ENCODE data around the gene TEAD2.
A peak's percentile ranks its signal among the peaks of the same experiment; 100 is the strongest.

TEAD2 gene

DNA sequence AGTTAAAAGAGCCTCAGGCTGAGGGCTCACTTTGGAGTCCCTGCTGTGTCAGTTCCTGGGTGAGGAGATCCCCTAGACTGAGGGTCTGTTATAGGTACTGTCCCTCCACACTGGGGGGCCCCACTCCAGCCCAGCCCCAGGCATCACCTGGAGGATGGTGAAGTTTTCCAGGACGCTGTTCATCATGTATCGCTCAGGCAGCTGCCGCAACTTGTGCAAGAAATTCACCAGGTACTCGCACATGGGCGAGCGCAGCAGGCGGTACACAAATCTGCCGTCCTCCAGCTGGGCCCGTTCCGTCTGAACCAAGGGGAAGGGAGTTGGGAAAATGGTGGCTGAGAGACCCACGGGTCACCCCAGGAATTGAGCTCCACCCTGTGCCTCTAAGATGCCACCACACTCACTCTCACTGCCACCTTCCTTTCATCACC lies 19.9 kb downstream of the TEAD2 start:
- H3K4me3 ChIP-seq (ENCODE audit: low read depth, low read length): no peak overlapping the region
- DNase-seq (ENCODE audit: low read depth): no peak
- TF ChIP-seq, protein P1, sequence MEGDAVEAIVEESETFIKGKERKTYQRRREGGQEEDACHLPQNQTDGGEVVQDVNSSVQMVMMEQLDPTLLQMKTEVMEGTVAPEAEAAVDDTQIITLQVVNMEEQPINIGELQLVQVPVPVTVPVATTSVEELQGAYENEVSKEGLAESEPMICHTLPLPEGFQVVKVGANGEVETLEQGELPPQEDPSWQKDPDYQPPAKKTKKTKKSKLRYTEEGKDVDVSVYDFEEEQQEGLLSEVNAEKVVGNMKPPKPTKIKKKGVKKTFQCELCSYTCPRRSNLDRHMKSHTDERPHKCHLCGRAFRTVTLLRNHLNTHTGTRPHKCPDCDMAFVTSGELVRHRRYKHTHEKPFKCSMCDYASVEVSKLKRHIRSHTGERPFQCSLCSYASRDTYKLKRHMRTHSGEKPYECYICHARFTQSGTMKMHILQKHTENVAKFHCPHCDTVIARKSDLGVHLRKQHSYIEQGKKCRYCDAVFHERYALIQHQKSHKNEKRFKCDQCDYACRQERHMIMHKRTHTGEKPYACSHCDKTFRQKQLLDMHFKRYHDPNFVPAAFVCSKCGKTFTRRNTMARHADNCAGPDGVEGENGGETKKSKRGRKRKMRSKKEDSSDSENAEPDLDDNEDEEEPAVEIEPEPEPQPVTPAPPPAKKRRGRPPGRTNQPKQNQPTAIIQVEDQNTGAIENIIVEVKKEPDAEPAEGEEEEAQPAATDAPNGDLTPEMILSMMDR (IDR thresholded peaks at IDR 0.05; ENCODE audit: low read depth, low read length): no peak
- TF ChIP-seq, protein P2, sequence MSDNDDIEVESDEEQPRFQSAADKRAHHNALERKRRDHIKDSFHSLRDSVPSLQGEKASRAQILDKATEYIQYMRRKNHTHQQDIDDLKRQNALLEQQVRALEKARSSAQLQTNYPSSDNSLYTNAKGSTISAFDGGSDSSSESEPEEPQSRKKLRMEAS (IDR thresholded peaks at IDR 0.05; ENCODE audit: low read depth, low read length): no peak
- TF ChIP-seq POLR2A (IDR thresholded peaks at IDR 0.05; ENCODE audit: extremely low read depth, insufficient read length) (no peak), MYC (IDR thresholded peaks at IDR 0.05; ENCODE audit: low read depth, low read length) (no peak)

DNA sequence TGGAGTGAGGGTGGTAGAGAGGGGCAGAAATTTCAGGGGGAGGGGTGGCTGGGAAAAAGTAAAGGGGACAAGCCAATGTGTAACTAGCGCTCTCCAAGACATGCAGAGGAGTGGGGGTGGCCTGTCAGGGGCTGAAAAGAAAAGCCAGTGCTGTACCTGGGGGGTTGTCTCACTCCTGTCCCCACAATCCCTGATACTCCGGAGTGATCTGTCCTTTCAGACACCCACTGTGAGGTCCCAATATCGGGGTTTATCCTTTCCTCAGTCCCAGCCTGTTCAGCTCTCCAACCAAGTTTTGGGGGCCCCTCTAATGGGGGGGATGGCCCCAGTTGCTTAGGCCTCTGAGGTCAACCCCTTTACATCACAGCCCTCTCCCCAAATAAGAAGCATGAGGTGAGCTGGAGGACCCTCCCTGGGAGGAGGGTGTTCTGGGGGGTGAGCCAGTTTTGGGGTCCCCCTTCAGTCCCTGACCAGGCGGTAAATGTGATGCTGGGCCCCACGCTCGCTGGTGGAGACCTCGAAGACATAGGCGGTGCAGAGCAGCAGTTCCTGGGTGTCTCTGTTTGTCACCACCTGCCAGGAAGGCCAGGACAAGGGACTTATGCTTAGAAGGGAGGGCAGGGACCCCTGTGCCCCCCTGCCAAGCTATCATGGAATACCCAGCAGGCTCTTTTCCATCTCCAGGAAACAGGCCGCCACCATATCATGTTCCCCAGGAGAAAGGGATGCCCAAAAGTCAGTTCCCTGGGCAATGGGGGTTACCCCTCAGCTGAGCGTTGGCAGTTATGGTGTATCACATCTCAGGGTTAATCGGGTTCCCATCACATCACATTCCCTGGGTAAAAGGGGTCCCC lies 21.1 kb downstream of the TEAD2 start:
- H3K4me3 ChIP-seq (ENCODE audit: low read depth, low read length): no peak overlapping the region
- no peak for TF ChIP-seq POLR2A (IDR thresholded peaks at IDR 0.05; ENCODE audit: extremely low read depth, insufficient read length)
- TF ChIP-seq, protein P2 (IDR thresholded peaks at IDR 0.05; ENCODE audit: low read depth, low read length): no peak
- TF ChIP-seq, protein P1 (IDR thresholded peaks at IDR 0.05; ENCODE audit: low read depth, low read length): no peak
- TF ChIP-seq MYC (IDR thresholded peaks at IDR 0.05; ENCODE audit: low read depth, low read length): no peak
- DNase-seq (ENCODE audit: low read depth): no peak

DNA sequence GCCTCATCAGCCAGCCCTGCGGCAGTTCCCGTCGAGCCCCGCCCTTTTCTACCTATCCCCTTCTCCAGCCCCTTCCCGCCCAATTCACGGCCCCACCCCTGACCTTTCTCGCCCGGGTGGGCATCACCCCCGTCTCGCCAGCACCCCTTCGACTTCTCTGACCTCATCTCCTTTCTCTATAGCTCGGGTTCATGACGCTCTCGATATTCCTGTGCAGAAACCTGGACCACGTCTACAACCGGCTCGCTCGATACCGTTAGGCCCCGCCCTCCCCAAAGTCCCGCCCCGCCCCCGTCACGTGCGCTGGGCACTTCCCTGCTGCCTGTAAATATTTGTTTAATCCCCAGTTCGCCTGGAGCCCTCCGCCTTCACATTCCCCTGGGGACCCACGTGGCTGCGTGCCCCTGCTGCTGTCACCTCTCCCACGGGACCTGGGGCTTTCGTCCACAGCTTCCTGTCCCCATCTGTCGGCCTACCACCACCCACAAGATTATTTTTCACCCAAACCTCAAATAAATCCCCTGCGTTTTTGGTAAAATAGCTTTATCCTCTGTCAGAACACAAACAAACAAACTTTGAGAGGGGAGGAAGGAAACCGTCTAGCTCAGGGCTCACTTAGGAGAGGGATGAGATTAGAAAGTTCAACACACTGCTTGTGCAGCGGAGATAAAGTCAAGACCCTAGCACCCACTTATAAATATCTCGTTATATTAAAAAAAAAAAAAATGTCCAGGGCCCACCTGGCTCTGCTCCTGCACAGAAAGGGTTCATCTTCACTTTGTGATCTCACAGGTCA lies 21.9 kb downstream of the TEAD2 start:
- TF ChIP-seq, protein P2 (IDR thresholded peaks at IDR 0.05; ENCODE audit: low read depth, low read length): peak; percentile 92
- 0 out of 2 replicates have a peak, but pooled peaks have one; percentile 23 for TF ChIP-seq MYC (IDR thresholded peaks at IDR 0.05; ENCODE audit: low read depth, low read length)
- TF ChIP-seq POLR2A (IDR thresholded peaks at IDR 0.05; ENCODE audit: extremely low read depth, insufficient read length): no peak
- TF ChIP-seq, protein P1 (IDR thresholded peaks at IDR 0.05; ENCODE audit: low read depth, low read length): no peak
- H3K4me3 ChIP-seq (ENCODE audit: low read depth, low read length): no peak overlapping the region
- peak; percentile 82 for DNase-seq (ENCODE audit: low read depth)

DNA sequence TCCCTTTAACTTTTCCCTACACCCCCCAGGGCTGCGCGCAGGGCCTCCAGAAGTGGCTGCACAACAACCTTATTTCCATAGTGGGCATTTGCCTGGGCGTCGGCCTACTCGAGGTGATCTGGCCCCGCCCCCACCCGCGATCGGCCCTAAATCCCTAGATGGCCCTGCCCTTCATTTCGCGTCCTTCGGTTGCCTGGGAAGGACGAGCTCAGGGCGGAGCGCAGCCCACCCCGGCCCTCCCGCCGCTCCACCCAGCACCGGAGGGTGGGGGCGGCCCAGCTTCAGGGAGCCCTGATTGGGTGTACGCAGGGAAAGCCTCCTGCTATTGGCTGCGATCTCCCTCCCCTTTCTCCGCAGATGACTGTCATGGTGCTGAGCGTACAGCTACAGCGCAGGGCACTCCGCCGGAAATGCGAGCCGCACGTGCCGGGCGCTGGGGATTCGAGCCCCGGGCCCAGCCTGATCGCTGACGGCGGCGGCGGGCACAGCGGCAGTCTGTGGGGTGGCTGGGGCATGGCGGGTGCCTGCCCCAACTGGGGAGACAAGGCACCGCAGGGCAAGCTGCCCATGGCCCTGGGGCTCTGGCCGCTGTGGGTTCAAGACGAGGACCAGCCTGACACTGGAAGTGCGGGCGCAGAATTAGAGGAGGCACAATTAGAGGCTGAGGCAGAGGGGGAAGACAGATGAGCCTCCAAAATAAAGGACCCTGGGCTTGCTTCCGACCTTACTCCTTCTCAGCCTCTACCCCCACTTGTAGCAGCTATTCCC lies 22.7 kb downstream of the TEAD2 start:
- TF ChIP-seq, protein P1 (IDR thresholded peaks at IDR 0.05; ENCODE audit: low read depth, low read length): no peak
- TF ChIP-seq, protein P2 (IDR thresholded peaks at IDR 0.05; ENCODE audit: low read depth, low read length): no peak
- H3K4me3 ChIP-seq (ENCODE audit: low read depth, low read length): no peak overlapping the region
- DNase-seq (ENCODE audit: low read depth): no peak

DNA sequence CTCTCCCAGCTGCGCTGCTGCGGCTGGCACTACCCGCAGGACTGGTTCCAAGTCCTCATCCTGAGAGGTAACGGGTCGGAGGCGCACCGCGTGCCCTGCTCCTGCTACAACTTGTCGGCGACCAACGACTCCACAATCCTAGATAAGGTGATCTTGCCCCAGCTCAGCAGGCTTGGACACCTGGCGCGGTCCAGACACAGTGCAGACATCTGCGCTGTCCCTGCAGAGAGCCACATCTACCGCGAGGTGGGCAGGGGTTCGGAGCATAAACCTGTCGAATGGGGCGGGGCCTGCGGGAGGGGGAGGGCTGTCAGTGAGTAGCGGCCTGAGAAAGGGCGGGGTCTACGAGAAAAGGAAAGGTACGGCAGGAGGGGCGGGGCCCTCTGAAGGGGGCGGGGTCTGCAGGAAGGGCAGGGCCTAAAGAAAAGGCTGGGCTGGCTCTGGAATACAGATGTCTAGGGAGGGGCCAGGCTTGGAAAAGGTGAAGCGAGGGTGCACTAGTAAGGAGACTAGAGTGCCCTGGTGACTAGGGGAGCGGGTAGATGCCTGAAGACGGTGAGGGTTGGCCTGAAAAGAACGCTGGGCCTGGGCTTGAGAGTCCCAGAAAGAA lies 23.4 kb downstream of the TEAD2 start:
- no peak overlapping the region for H3K4me3 ChIP-seq (ENCODE audit: low read depth, low read length)
- TF ChIP-seq, protein P1 (IDR thresholded peaks at IDR 0.05; ENCODE audit: low read depth, low read length): no peak
- no peak for TF ChIP-seq MYC (IDR thresholded peaks at IDR 0.05; ENCODE audit: low read depth, low read length)
- TF ChIP-seq POLR2A (IDR thresholded peaks at IDR 0.05; ENCODE audit: extremely low read depth, insufficient read length): no peak
- TF ChIP-seq, protein P2 (IDR thresholded peaks at IDR 0.05; ENCODE audit: low read depth, low read length): no peak
- no peak for DNase-seq (ENCODE audit: low read depth)
